H1 (cell line): ENCODE data around the gene ARHGEF2. TPM values are rescaled to one million over a fixed set of nuclear protein-coding genes. Genes with fewer than 3 reads are reported as not detected.

Experiments used
- BCL11A ChIP-seq, 2 experiments: IDR thresholded peaks; one replicate each; pipeline ENCODE4 v1.6.1; 2011; ENCODE audit warnings: low read depth in 2 of 2, low read length in 2 of 2, mild to moderate bottlenecking in 2 of 2
- RAD21 ChIP-seq, 2 experiments: IDR thresholded peaks in 1 of 2; conservative IDR thresholded peaks in 1 of 2; 2 replicates each; pipeline ENCODE4 v1.6.1; 2011; ENCODE audit warnings: low read depth in 2 of 2, low read length in 2 of 2, improper control_type of control experiment in 1 of 2, inconsistent platforms in 1 of 2, mild to moderate bottlenecking in 1 of 2, moderate library complexity in 1 of 2
- RBBP5 ChIP-seq: IDR thresholded peaks from 2 replicates; pipeline ENCODE4 v1.7.1; 2012; ENCODE audit warnings: low read depth, mild to moderate bottlenecking, inconsistent platforms, low read length, moderate library complexity, borderline replicate concordance
- polyA plus RNA-seq, 7 experiments: library from polyadenylated mRNA; depleted of rRNA in 3 of 7; stranded (reverse) in 5 of 7; unstranded in 2 of 7; fragments of >200 nt in 5 of 7; fragments of 200-250 nt in 2 of 7; gene quantifications; 1 replicate in 5 of 7; 2 replicates in 1 of 7; 4 replicates in 1 of 7; pipeline versions ENCODE4 v1.2.1 to v1.2.3, GENCODE V29; 2011 to 2013; ENCODE audit warnings: missing spikeins in 2 of 7, mixed read lengths in 2 of 7
- total RNA-seq: library from RNA; stranded (reverse); fragmentation: NEBNext Ultra II Directional; extraction: Animal tissue kit (Norgen Biotek cat#: 25700); gene quantifications from 2 replicates; pipeline ENCODE4 v1.2.1, GENCODE V29; 2021
- TF ChIP-seq, protein P1 (sequence below): fragments of 300-600 bp; sonication (generic); IDR thresholded peaks from 2 replicates; pipeline ENCODE4 v1.7.1; 2012; ENCODE audit warnings: low read length, moderate library complexity, mild to moderate bottlenecking, inconsistent platforms; ENCODE audit not compliant: insufficient replicate concordance
- TF ChIP-seq, protein P2 (sequence below), 3 experiments: IDR thresholded peaks; 1 replicate in 2 of 3; 2 replicates in 1 of 3; pipeline versions ENCODE4 v1.5.1 to v1.6.1; 2011; ENCODE audit warnings: low read length in 3 of 3, mild to moderate bottlenecking in 3 of 3, inconsistent platforms in 2 of 3, low read depth in 1 of 3, moderate library complexity in 1 of 3; ENCODE audit not compliant: insufficient read depth in 1 of 3; ENCODE audit errors: control extremely low read depth in 1 of 3

ARHGEF2 gene
- total and polyA plus RNA-seq, 2 of the 8 experiments (the other 6 are each of a cell fraction or from before 2014, with no cell fraction given): 42.7 to 80.5 TPM

DNA sequence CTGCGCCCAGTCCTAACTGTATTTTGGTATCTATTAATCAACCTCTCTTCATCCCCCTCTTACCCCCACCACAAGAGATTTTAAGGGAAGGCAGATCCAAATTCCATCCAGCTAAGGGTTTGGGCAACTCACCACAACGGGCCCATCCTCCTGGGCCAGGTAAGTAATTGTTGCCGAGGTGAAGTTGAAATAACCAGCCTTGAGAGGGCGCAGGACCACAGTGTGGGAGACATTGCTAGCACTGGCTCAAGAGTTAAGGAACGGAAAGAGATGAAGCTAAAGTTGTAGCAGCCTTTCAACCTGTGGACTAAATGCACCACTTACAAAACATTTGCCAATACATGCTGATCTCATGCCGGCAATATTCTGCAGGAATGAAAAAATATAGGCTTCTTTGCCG is 36.5 kb upstream of the ARHGEF2 start (continued):
- TF ChIP-seq, protein P1, sequence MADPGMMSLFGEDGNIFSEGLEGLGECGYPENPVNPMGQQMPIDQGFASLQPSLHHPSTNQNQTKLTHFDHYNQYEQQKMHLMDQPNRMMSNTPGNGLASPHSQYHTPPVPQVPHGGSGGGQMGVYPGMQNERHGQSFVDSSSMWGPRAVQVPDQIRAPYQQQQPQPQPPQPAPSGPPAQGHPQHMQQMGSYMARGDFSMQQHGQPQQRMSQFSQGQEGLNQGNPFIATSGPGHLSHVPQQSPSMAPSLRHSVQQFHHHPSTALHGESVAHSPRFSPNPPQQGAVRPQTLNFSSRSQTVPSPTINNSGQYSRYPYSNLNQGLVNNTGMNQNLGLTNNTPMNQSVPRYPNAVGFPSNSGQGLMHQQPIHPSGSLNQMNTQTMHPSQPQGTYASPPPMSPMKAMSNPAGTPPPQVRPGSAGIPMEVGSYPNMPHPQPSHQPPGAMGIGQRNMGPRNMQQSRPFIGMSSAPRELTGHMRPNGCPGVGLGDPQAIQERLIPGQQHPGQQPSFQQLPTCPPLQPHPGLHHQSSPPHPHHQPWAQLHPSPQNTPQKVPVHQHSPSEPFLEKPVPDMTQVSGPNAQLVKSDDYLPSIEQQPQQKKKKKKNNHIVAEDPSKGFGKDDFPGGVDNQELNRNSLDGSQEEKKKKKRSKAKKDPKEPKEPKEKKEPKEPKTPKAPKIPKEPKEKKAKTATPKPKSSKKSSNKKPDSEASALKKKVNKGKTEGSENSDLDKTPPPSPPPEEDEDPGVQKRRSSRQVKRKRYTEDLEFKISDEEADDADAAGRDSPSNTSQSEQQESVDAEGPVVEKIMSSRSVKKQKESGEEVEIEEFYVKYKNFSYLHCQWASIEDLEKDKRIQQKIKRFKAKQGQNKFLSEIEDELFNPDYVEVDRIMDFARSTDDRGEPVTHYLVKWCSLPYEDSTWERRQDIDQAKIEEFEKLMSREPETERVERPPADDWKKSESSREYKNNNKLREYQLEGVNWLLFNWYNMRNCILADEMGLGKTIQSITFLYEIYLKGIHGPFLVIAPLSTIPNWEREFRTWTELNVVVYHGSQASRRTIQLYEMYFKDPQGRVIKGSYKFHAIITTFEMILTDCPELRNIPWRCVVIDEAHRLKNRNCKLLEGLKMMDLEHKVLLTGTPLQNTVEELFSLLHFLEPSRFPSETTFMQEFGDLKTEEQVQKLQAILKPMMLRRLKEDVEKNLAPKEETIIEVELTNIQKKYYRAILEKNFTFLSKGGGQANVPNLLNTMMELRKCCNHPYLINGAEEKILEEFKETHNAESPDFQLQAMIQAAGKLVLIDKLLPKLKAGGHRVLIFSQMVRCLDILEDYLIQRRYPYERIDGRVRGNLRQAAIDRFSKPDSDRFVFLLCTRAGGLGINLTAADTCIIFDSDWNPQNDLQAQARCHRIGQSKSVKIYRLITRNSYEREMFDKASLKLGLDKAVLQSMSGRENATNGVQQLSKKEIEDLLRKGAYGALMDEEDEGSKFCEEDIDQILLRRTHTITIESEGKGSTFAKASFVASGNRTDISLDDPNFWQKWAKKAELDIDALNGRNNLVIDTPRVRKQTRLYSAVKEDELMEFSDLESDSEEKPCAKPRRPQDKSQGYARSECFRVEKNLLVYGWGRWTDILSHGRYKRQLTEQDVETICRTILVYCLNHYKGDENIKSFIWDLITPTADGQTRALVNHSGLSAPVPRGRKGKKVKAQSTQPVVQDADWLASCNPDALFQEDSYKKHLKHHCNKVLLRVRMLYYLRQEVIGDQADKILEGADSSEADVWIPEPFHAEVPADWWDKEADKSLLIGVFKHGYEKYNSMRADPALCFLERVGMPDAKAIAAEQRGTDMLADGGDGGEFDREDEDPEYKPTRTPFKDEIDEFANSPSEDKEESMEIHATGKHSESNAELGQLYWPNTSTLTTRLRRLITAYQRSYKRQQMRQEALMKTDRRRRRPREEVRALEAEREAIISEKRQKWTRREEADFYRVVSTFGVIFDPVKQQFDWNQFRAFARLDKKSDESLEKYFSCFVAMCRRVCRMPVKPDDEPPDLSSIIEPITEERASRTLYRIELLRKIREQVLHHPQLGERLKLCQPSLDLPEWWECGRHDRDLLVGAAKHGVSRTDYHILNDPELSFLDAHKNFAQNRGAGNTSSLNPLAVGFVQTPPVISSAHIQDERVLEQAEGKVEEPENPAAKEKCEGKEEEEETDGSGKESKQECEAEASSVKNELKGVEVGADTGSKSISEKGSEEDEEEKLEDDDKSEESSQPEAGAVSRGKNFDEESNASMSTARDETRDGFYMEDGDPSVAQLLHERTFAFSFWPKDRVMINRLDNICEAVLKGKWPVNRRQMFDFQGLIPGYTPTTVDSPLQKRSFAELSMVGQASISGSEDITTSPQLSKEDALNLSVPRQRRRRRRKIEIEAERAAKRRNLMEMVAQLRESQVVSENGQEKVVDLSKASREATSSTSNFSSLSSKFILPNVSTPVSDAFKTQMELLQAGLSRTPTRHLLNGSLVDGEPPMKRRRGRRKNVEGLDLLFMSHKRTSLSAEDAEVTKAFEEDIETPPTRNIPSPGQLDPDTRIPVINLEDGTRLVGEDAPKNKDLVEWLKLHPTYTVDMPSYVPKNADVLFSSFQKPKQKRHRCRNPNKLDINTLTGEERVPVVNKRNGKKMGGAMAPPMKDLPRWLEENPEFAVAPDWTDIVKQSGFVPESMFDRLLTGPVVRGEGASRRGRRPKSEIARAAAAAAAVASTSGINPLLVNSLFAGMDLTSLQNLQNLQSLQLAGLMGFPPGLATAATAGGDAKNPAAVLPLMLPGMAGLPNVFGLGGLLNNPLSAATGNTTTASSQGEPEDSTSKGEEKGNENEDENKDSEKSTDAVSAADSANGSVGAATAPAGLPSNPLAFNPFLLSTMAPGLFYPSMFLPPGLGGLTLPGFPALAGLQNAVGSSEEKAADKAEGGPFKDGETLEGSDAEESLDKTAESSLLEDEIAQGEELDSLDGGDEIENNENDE: no peak
- TF ChIP-seq RBBP5: no peak
- TF ChIP-seq BCL11A (IDR thresholded peaks at IDR 0.05; ENCODE audit: low read depth in 2 of 2, low read length in 2 of 2): no peak
- TF ChIP-seq RAD21 (IDR thresholded peaks at IDR 0.05 in 1 of 2, conservative IDR thresholded peaks at IDR 0.05 in 1 of 2; ENCODE audit: low read depth in 2 of 2, low read length in 2 of 2): peak; percentile 20 to 43
- TF ChIP-seq, protein P2, sequence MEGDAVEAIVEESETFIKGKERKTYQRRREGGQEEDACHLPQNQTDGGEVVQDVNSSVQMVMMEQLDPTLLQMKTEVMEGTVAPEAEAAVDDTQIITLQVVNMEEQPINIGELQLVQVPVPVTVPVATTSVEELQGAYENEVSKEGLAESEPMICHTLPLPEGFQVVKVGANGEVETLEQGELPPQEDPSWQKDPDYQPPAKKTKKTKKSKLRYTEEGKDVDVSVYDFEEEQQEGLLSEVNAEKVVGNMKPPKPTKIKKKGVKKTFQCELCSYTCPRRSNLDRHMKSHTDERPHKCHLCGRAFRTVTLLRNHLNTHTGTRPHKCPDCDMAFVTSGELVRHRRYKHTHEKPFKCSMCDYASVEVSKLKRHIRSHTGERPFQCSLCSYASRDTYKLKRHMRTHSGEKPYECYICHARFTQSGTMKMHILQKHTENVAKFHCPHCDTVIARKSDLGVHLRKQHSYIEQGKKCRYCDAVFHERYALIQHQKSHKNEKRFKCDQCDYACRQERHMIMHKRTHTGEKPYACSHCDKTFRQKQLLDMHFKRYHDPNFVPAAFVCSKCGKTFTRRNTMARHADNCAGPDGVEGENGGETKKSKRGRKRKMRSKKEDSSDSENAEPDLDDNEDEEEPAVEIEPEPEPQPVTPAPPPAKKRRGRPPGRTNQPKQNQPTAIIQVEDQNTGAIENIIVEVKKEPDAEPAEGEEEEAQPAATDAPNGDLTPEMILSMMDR (IDR thresholded peaks at IDR 0.05; ENCODE audit: control extremely low read depth in 1 of 3, insufficient read depth in 1 of 3, low read depth in 1 of 3, low read length in 3 of 3): peak; percentile 18 to 45 (median 27)
